Gastrocnemius medialis (tissue), 4 donors: ENCODE results near the gene NCS1.
"Not testable (repeated sequence)": the region's sequence is repeated elsewhere in the genome, so short reads cannot be mapped to it uniquely, and the experiment has no call there.

Experiments used
- POLR2A ChIP-seq, 2 donors: fragments of 450-650 bp; IDR thresholded peaks; one replicate each; pipeline ENCODE4 v1.6.1; 2017; ENCODE audit warnings: antibody characterized with exemption in 2 of 2, mild to moderate bottlenecking in 2 of 2, moderate library complexity in 2 of 2
- TF ChIP-seq, protein P1 (sequence below), 5 experiments: fragments of 450-650 bp in 3 of 5; fragments of 200-600 bp in 2 of 5; sonication (generic) in 2 of 5; IDR thresholded peaks in 4 of 5; conservative IDR thresholded peaks in 1 of 5; 1 replicate in 4 of 5; 2 replicates in 1 of 5; pipeline ENCODE4 v1.5.1; 2016 to 2019; ENCODE audit warnings: antibody characterized with exemption in 5 of 5, mild to moderate bottlenecking in 3 of 5, moderate library complexity in 3 of 5

- TF ChIP-seq, protein P1, sequence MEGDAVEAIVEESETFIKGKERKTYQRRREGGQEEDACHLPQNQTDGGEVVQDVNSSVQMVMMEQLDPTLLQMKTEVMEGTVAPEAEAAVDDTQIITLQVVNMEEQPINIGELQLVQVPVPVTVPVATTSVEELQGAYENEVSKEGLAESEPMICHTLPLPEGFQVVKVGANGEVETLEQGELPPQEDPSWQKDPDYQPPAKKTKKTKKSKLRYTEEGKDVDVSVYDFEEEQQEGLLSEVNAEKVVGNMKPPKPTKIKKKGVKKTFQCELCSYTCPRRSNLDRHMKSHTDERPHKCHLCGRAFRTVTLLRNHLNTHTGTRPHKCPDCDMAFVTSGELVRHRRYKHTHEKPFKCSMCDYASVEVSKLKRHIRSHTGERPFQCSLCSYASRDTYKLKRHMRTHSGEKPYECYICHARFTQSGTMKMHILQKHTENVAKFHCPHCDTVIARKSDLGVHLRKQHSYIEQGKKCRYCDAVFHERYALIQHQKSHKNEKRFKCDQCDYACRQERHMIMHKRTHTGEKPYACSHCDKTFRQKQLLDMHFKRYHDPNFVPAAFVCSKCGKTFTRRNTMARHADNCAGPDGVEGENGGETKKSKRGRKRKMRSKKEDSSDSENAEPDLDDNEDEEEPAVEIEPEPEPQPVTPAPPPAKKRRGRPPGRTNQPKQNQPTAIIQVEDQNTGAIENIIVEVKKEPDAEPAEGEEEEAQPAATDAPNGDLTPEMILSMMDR (IDR thresholded peaks at IDR 0.05 in 4 of 5, conservative IDR thresholded peaks at IDR 0.05 in 1 of 5) = not testable (repeated sequence)
- TF ChIP-seq POLR2A (IDR thresholded peaks at IDR 0.05) = not testable (repeated sequence)
These were observed 105.3 kb downstream of the NCS1 start for GRCh38 chr9:130277525-130277924.
